Parathyroid adenoma (tissue), 2 donors: ENCODE data around the gene SH3GL3.

Experiments used
- H2AFZ ChIP-seq: fragments of 300-600 bp; sonication (generic); one replicate; pipeline ENCODE4 v1.7.0; 2017; ENCODE audit warnings: antibody characterized with exemption, mild to moderate bottlenecking
- H3K27ac ChIP-seq: fragments of 300-600 bp; sonication (generic); one replicate; pipeline ENCODE4 v1.7.0; 2017
- H3K27me3 ChIP-seq: fragments of 300-600 bp; sonication (generic); one replicate; pipeline ENCODE4 v1.7.0; 2017; ENCODE audit warnings: low read length; ENCODE audit not compliant: control insufficient read depth, insufficient read depth
- H3K36me3 ChIP-seq: fragments of 300-600 bp; sonication (generic); one replicate; pipeline ENCODE4 v1.7.0; 2017; ENCODE audit warnings: low read length; ENCODE audit not compliant: control insufficient read depth, insufficient read depth
- H3K4me1 ChIP-seq: fragments of 300-600 bp; sonication (generic); one replicate; pipeline ENCODE4 v1.7.0; 2017; ENCODE audit warnings: control low read depth
- H3K4me2 ChIP-seq: fragments of 300-600 bp; sonication (generic); one replicate; pipeline ENCODE4 v1.7.0; 2017; ENCODE audit warnings: low read length
- H3K4me3 ChIP-seq: fragments of 300-600 bp; sonication (generic); one replicate; pipeline ENCODE4 v1.7.0; 2017; ENCODE audit warnings: low read depth, low read length
- H3K79me2 ChIP-seq: fragments of 300-600 bp; sonication (generic); one replicate; pipeline ENCODE4 v1.7.0; 2017; ENCODE audit warnings: control low read depth
- H3K9ac ChIP-seq: fragments of 300-600 bp; sonication (generic); one replicate; pipeline ENCODE4 v1.7.0; 2017; ENCODE audit warnings: mild to moderate bottlenecking
- H3K9me3 ChIP-seq: fragments of 300-600 bp; sonication (generic); one replicate; pipeline ENCODE4 v1.7.0; 2017; ENCODE audit warnings: low read length; ENCODE audit not compliant: control insufficient read depth
- TF ChIP-seq, protein P1 (sequence below): fragments of 300-600 bp; sonication (generic); IDR thresholded peaks from one replicate; pipeline ENCODE4 v1.7.0; 2017; ENCODE audit warnings: antibody characterized with exemption, mild to moderate bottlenecking
- donor health status: primary hyperparathyroidism.

SH3GL3 gene

DNA sequence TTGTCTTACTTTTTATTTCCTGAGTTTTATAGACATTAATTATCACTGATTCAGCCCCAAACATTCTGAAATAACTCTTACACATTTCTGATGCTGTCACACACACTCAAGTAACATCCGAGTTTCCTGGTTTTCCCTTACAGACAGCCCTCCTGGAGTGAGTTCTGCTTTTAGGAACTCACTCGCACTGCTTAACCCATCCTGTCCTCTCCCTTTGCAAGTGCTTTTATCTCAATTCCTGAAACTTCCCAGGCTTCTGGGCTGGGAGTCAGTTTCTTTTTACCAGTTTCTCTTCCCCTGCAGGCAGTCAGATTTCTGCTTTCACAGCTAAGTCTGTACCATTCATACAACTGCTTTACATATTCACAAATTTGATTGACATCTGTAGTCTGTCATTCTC is 15.6 kb upstream of the SH3GL3 start:
- Histone ChIP-seq H3K4me1 (no peaks in the 10 kb centered on the region), H3K27me3 (no peaks in the 10 kb centered on the region), H3K4me2 (no peak overlapping the region), H2AFZ (no peak overlapping the region), H3K9ac (no peak overlapping the region), H3K79me2 (no peaks in the 10 kb centered on the region), H3K4me3 (no peak overlapping the region), H3K36me3 (no peaks in the 10 kb centered on the region), H3K9me3 (no peaks in the 10 kb centered on the region), H3K27ac (no peak overlapping the region)
- TF ChIP-seq, protein P1, sequence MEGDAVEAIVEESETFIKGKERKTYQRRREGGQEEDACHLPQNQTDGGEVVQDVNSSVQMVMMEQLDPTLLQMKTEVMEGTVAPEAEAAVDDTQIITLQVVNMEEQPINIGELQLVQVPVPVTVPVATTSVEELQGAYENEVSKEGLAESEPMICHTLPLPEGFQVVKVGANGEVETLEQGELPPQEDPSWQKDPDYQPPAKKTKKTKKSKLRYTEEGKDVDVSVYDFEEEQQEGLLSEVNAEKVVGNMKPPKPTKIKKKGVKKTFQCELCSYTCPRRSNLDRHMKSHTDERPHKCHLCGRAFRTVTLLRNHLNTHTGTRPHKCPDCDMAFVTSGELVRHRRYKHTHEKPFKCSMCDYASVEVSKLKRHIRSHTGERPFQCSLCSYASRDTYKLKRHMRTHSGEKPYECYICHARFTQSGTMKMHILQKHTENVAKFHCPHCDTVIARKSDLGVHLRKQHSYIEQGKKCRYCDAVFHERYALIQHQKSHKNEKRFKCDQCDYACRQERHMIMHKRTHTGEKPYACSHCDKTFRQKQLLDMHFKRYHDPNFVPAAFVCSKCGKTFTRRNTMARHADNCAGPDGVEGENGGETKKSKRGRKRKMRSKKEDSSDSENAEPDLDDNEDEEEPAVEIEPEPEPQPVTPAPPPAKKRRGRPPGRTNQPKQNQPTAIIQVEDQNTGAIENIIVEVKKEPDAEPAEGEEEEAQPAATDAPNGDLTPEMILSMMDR, result no peak

DNA sequence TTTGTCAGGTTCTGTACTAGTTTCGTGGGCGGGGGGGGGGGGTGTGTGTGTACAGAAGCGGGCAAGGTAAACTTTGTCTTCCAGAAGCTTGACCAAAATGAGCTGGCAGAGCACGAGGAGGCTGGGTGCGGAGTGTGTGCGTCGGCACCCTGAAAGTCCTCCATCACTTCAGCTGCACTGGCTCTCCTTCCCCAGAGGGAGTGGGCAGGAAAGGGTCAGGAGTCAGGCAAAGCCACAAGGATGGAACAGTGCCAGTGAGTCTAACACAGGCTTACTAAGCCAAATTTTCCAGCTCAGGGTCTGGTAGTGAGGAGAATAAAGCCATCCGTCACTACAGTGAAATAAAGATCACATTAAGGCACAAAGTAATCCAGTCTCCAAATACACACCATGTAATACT is 11.9 kb upstream of the SH3GL3 start:
- H2AFZ ChIP-seq, result no peak overlapping the region
- TF ChIP-seq, protein P1, result no peak
- H3K4me1 ChIP-seq, result no peaks in the 10 kb centered on the region
- H3K79me2 ChIP-seq, result no peaks in the 10 kb centered on the region
- H3K4me2 ChIP-seq, result no peak overlapping the region
- no peak overlapping the region for H3K9ac ChIP-seq
- H3K9me3 ChIP-seq, result no peaks in the 10 kb centered on the region
- no peaks in the 10 kb centered on the region for H3K27me3 ChIP-seq
- H3K27ac ChIP-seq, result no peak overlapping the region
- H3K4me3 ChIP-seq, result no peak overlapping the region
- no peaks in the 10 kb centered on the region for H3K36me3 ChIP-seq

DNA sequence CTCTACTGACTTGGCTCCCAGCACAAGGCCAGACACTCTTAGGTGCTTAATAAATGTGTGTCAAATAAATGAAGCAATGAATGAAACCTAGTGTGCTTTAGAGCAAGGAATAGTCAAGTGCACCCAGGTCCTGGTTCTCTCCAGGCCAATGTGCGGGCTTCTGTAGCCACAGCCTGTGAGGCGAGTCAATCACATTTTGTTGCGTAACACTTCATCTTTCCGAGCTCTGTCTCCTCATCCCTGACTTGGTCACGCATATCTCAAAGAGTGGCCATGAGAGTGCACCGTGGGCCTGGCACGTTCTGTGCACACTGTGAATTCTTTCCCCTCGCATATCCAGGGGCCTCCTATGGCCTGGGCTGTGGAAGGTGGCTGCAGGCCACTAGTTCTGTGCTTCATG is 11.4 kb upstream of the SH3GL3 start:
- Histone ChIP-seq H3K9ac (no peak overlapping the region), H3K4me1 (no peaks in the 10 kb centered on the region), H2AFZ (no peak overlapping the region), H3K4me3 (no peak overlapping the region), H3K36me3 (no peaks in the 10 kb centered on the region), H3K79me2 (no peaks in the 10 kb centered on the region), H3K27me3 (no peaks in the 10 kb centered on the region), H3K4me2 (no peak overlapping the region), H3K9me3 (no peaks in the 10 kb centered on the region), H3K27ac (no peak overlapping the region)
- TF ChIP-seq, protein P1, result no peak

DNA sequence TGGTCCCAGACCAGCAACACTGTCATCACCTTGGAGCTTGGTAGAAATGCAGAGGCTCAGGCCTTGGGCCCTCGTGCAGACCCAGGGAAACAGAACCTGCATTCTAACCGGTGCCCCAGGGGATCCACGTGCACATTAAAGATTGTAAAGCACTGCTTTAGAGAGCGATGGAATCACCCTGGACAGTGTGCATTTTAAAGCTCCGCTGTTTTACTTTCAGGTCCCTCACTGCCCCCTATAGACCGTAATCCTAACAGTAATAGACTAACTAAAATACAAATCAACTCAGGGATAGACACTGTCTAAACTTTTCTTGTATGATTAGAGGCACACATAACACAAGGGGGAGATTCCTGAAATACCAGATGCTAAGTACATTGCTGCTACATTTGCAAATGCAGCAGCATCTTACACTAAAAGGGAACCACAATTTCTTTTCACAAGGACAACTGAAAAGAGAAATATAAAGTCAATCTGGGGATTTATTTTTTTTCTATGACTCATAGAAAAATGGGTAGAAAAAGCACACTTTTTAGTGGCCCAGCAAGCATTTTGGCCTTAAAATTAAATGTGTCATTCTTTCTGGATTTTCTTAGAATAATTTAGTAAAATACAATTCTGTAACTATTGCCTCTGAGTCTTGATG is 10.5 kb upstream of the SH3GL3 start:
- H3K27me3 ChIP-seq, result no peaks in the 10 kb centered on the region
- no peak overlapping the region for H3K27ac ChIP-seq
- H3K4me1 ChIP-seq, result no peaks in the 10 kb centered on the region
- no peaks in the 10 kb centered on the region for H3K79me2 ChIP-seq
- TF ChIP-seq, protein P1, result no peak
- H3K9ac ChIP-seq, result no peak overlapping the region
- no peak overlapping the region for H3K4me2 ChIP-seq
- H2AFZ ChIP-seq, result no peak overlapping the region
- H3K9me3 ChIP-seq, result no peaks in the 10 kb centered on the region
- no peak overlapping the region for H3K4me3 ChIP-seq
- no peaks in the 10 kb centered on the region for H3K36me3 ChIP-seq

DNA sequence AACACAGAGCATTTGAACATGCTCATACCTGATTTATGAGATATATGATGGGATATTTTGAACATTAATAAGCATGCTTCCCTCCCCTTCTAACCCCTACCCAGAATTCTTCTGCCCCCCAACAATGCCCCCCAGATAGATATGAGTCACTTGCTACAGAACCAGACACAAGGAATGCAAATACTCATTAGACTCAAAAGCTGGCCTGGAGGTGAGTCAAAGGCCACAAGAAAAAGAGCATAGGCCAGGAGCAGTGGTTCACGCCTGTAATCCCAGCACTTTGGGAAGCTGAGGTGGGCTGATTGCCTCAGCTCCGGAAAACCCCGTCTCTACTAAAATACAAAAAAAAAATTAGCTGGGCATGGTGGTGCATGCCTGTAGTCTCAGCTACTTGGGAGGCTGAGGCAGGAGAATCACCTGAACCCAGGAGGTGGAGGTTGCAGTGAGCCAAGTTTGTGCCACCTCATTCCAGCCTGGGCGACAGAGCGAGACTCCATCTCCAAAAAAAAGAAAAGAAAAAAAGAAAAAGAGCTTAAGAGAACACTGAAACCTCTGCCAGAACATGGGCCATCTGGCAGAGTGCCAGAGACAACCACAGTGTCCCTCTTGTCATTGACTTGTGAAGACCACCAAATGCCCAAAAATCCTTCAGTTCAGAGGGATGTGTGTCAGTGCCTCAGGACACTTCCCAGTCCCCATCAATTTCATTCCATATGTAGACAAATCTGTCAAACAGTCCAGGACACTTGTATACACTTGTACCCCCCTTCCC is 3.9 kb upstream of the SH3GL3 start:
- Histone ChIP-seq H3K4me1 (no peaks in the 10 kb centered on the region), H3K9me3 (no peaks in the 10 kb centered on the region), H3K36me3 (no peaks in the 10 kb centered on the region), H3K4me3 (no peak overlapping the region), H3K9ac (no peak overlapping the region), H3K79me2 (no peaks in the 10 kb centered on the region), H2AFZ (no peak overlapping the region), H3K4me2 (no peak overlapping the region), H3K27ac (no peak overlapping the region), H3K27me3 (no peaks in the 10 kb centered on the region)
- TF ChIP-seq, protein P1, result no peak
